Measurements from ENCODE around the gene TXNDC15.
"Not testable (repeated sequence)": the region's sequence is repeated elsewhere in the genome, so short reads cannot be mapped to it uniquely, and the experiment has no call there.

TXNDC15 gene

GRCh38 chr5:134873987-134874830 lies at the start of gene TXNDC15:
Gene TXNDC15, plus strand, starts transcription at chr5:134874371. Its CDS starts 57 bp downstream, at chr5:134874428.
- Mint-ChIP-seq H3K36me3 (peaks cover 3% of the 10 kb centered on the region), H3K9me3 (ENCODE audit: low read depth) (no peaks in the 10 kb centered on the region), H3K27ac (peak within 1 kb of the TSS; percentile 97), H3K4me1 (ENCODE audit: low read depth) (peaks cover 42% of the 10 kb centered on the region), H3K27me3 (no peaks in the 10 kb centered on the region), H3K4me3 (peak within 1 kb of the TSS; percentile 98)

- no peaks in the 10 kb centered on the region for H3K27me3 Mint-ChIP-seq
- peaks cover 4% of the 10 kb centered on the region for H3K36me3 Mint-ChIP-seq
- H3K4me1 Mint-ChIP-seq (ENCODE audit: low read depth), result no peaks in the 10 kb centered on the region
- H3K27ac Mint-ChIP-seq, result no peak overlapping the region
- no peaks in the 10 kb centered on the region for H3K9me3 Mint-ChIP-seq (ENCODE audit: low read depth)
- H3K4me3 Mint-ChIP-seq, result no peak overlapping the region
These were observed 49.5 kb upstream of the TXNDC15 start for GRCh38 chr5:134824681-134825080.

GRCh38 chr5:134825212-134825611 lies 49.0 kb upstream of the TXNDC15 start:
- no peaks in the 10 kb centered on the region for H3K27me3 Mint-ChIP-seq
- H3K4me3 Mint-ChIP-seq, result no peak overlapping the region
- peaks cover 4% of the 10 kb centered on the region for H3K36me3 Mint-ChIP-seq
- no peaks in the 10 kb centered on the region for H3K9me3 Mint-ChIP-seq (ENCODE audit: low read depth)
- no peak overlapping the region for H3K27ac Mint-ChIP-seq
- no peaks in the 10 kb centered on the region for H3K4me1 Mint-ChIP-seq (ENCODE audit: low read depth)

GRCh38 chr5:134833340-134834032 lies 40.7 kb upstream of the TXNDC15 start:
- Mint-ChIP-seq H3K36me3 (peaks cover 2% of the 10 kb centered on the region), H3K9me3 (ENCODE audit: low read depth) (no peaks in the 10 kb centered on the region), H3K27me3 (no peaks in the 10 kb centered on the region), H3K27ac (no peak overlapping the region), H3K4me1 (ENCODE audit: low read depth) (no peaks in the 10 kb centered on the region), H3K4me3 (no peak overlapping the region)

DNA sequence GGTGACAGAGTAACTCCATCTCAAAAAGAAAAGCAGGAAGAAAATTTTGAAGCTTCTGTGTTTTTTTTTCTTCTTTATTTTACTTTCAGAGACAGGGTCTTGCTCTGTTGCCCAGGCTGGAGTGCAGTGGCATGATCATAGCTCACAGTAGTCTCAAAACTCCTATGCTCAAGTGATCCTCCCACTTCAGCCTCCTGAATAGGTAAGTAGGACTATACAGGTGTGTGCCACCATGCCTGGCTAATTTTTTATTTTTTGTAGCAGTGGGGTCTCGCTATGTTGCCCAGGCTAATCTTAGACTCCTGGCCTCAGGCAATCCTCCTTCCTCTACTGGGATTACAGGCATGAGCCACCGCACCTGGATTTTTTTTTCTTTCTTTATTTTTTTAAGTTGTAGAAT lies 38.5 kb upstream of the TXNDC15 start:
- Mint-ChIP-seq H3K36me3 (peaks cover 5% of the 10 kb centered on the region), H3K27me3 (no peaks in the 10 kb centered on the region), H3K4me3 (no peak overlapping the region), H3K4me1 (ENCODE audit: low read depth) (no peaks in the 10 kb centered on the region), H3K27ac (no peak overlapping the region), H3K9me3 (ENCODE audit: low read depth) (no peaks in the 10 kb centered on the region)

GRCh38 chr5:134837530-134838181 lies 36.5 kb upstream of the TXNDC15 start:
- no peak overlapping the region for H3K27ac Mint-ChIP-seq

GRCh38 chr5:134838361-134838760 lies 35.8 kb upstream of the TXNDC15 start:
- H3K27me3 Mint-ChIP-seq; H3K4me3 Mint-ChIP-seq; H3K27ac Mint-ChIP-seq; H3K36me3 Mint-ChIP-seq; H3K4me1 Mint-ChIP-seq (ENCODE audit: low read depth); H3K9me3 Mint-ChIP-seq (ENCODE audit: low read depth): not testable (repeated sequence)

More at GRCh38 chr5:134837530-134838181, 36.5 kb upstream of the TXNDC15 start:
- H3K4me1 Mint-ChIP-seq (ENCODE audit: low read depth), result no peaks in the 10 kb centered on the region
- no peaks in the 10 kb centered on the region for H3K9me3 Mint-ChIP-seq (ENCODE audit: low read depth)
- no peaks in the 10 kb centered on the region for H3K27me3 Mint-ChIP-seq
- peaks cover 8% of the 10 kb centered on the region for H3K36me3 Mint-ChIP-seq
- no peak overlapping the region for H3K4me3 Mint-ChIP-seq

- Mint-ChIP-seq H3K27me3 (no peaks in the 10 kb centered on the region), H3K4me3 (no peak overlapping the region), H3K36me3 (peaks cover 6% of the 10 kb centered on the region), H3K27ac (no peak overlapping the region), H3K4me1 (ENCODE audit: low read depth) (peaks cover 8% of the 10 kb centered on the region), H3K9me3 (ENCODE audit: low read depth) (no peaks in the 10 kb centered on the region)
These were observed 33.4 kb upstream of the TXNDC15 start for GRCh38 chr5:134840811-134841210.

GRCh38 chr5:134844252-134844651 lies 29.9 kb upstream of the TXNDC15 start:
- Mint-ChIP-seq H3K4me1 (ENCODE audit: low read depth) (peaks cover 22% of the 10 kb centered on the region), H3K36me3 (peaks cover 8% of the 10 kb centered on the region), H3K4me3 (peak overlapping the region; percentile 17), H3K9me3 (ENCODE audit: low read depth) (no peaks in the 10 kb centered on the region), H3K27ac (peak overlapping the region; percentile 54), H3K27me3 (no peaks in the 10 kb centered on the region)

DNA sequence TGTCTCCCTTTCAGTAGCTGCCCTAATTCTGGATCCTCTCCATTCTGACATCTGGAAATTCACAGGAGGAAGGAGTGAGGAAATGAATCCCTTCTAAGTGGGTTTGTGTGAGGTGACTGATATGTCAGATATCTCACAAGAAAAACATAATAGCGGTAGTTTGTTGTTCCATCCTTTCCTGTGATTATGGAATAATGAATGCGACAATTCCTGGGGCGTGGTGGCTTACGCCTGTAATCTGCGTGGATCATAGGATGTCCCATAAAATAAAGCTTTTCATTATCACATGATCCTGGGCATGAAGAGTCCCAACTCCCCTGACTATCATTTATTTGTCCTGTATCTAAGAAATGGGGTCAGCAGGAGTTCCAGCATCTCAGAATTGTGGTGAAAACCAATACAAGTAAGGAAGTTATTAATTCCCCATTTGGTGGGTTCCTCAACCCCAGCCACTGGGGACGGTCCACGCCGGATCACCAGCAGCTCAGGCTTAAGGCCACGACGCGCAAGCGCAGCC lies 28.8 kb upstream of the TXNDC15 start:
- H3K4me3 Mint-ChIP-seq, result peak overlapping the region; percentile 98
- H3K27me3 Mint-ChIP-seq, result no peaks in the 10 kb centered on the region
- peaks cover 26% of the 10 kb centered on the region for H3K4me1 Mint-ChIP-seq (ENCODE audit: low read depth)
- peaks cover 7% of the 10 kb centered on the region for H3K36me3 Mint-ChIP-seq
- peak overlapping the region; percentile 97 for H3K27ac Mint-ChIP-seq
- no peaks in the 10 kb centered on the region for H3K9me3 Mint-ChIP-seq (ENCODE audit: low read depth)

- no peaks in the 10 kb centered on the region for H3K27me3 Mint-ChIP-seq
- H3K9me3 Mint-ChIP-seq (ENCODE audit: low read depth), result no peaks in the 10 kb centered on the region
- H3K36me3 Mint-ChIP-seq, result peaks cover 3% of the 10 kb centered on the region
- H3K27ac Mint-ChIP-seq, result peak within 1 kb of the TSS; percentile 97
- peaks cover 30% of the 10 kb centered on the region for H3K4me1 Mint-ChIP-seq (ENCODE audit: low read depth)
- H3K4me3 Mint-ChIP-seq, result peak within 1 kb of the TSS; percentile 98
These were observed 28.1 kb upstream of the TXNDC15 start, which contains the start of gene C5orf24 for GRCh38 chr5:134845852-134846640. Gene C5orf24, plus strand, starts transcription at chr5:134845968. Its CDS starts 8,933 bp downstream, at chr5:134854901.

- Mint-ChIP-seq H3K4me3 (peak overlapping the region; percentile 98), H3K4me1 (ENCODE audit: low read depth) (peaks cover 35% of the 10 kb centered on the region), H3K36me3 (peaks cover 3% of the 10 kb centered on the region), H3K27ac (peak overlapping the region; percentile 88), H3K9me3 (ENCODE audit: low read depth) (no peaks in the 10 kb centered on the region), H3K27me3 (no peaks in the 10 kb centered on the region)
These were observed 27.6 kb upstream of the TXNDC15 start for GRCh38 chr5:134846641-134846960.

GRCh38 chr5:134849434-134849933 lies 24.7 kb upstream of the TXNDC15 start:
- H3K4me1 Mint-ChIP-seq (ENCODE audit: low read depth), result peaks cover 52% of the 10 kb centered on the region
- not testable (repeated sequence) for H3K27me3 Mint-ChIP-seq; H3K36me3 Mint-ChIP-seq; H3K4me3 Mint-ChIP-seq; H3K27ac Mint-ChIP-seq; H3K9me3 Mint-ChIP-seq (ENCODE audit: low read depth)

- H3K9me3 Mint-ChIP-seq (ENCODE audit: low read depth), result no peaks in the 10 kb centered on the region
- H3K27me3 Mint-ChIP-seq, result no peaks in the 10 kb centered on the region
- no peak overlapping the region for H3K4me3 Mint-ChIP-seq
- peak overlapping the region; percentile 34 for H3K27ac Mint-ChIP-seq
- peaks cover 2% of the 10 kb centered on the region for H3K36me3 Mint-ChIP-seq
- H3K4me1 Mint-ChIP-seq (ENCODE audit: low read depth), result peaks cover 52% of the 10 kb centered on the region
These were observed 22.8 kb upstream of the TXNDC15 start for GRCh38 chr5:134851307-134851923.

Data from activated naive CD8-positive, alpha-beta T cell (primary cell).